HEK293 (cell line): Measurements from ENCODE around the gene IER2.
A peak's percentile ranks its signal among the peaks of the same experiment; 100 is the strongest.

Source experiments
- CTCF ChIA-PET: fragments of 350-600 bp; formaldehyde crosslinking; extraction: SDS; loops from one replicate; lab custom pipeline; 2021; ENCODE audit warnings: antibody characterized with exemption; lab: Yijun Ruan, JAX
- POLR2A ChIA-PET: fragments of 300-600 bp; formaldehyde crosslinking; extraction: SDS; loops from one replicate; lab custom pipeline; 2020; ENCODE audit warnings: antibody characterized with exemption, inconsistent platforms; lab: Yijun Ruan, JAX
- H3K27ac ChIP-seq: fragments of 200-500 bp; sonication (Bioruptor generic); 2 replicates; pipeline ENCODE4 v1.5.1; 2014; ENCODE audit warnings: low read depth, low read length, control low read depth, inconsistent platforms; ENCODE audit errors: extremely low read depth
- H3K36me3 ChIP-seq, 2 experiments: fragments of 200-500 bp in 1 of 2; sonication (Bioruptor generic) in 1 of 2; 1 replicate in 1 of 2; 2 replicates in 1 of 2; pipeline ENCODE4 v1.5.1; 2014 to 2017; ENCODE audit warnings: inconsistent platforms in 2 of 2, low read length in 2 of 2; ENCODE audit not compliant: control insufficient read depth in 2 of 2, insufficient read depth in 1 of 2
- H3K4me1 ChIP-seq: fragments of 200-500 bp; sonication (Bioruptor generic); 2 replicates; pipeline ENCODE4 v1.5.1; 2014; ENCODE audit warnings: mild to moderate bottlenecking, low read length, inconsistent platforms; ENCODE audit not compliant: control insufficient read depth, insufficient read depth
- H3K4me3 ChIP-seq: 2 replicates; pipeline ENCODE4 v1.5.1; 2011; ENCODE audit warnings: low read depth, mild to moderate bottlenecking, control low read depth, low read length, moderate library complexity
- H3K9me3 ChIP-seq: fragments of 200-500 bp; sonication (Bioruptor generic); 2 replicates; pipeline ENCODE4 v1.5.1; 2014; ENCODE audit warnings: low read depth, low read length, inconsistent platforms; ENCODE audit not compliant: control insufficient read depth, insufficient read depth
- KLF1 ChIP-seq: fragments of 450-650 bp; formaldehyde crosslinking; IDR thresholded peaks from 2 replicates; pipeline ENCODE4 v1.5.1; 2016; ENCODE audit warnings: missing biosample characterization, missing genetic modification characterization
- KLF8 ChIP-seq: fragments of 450-650 bp; formaldehyde crosslinking; IDR thresholded peaks from 2 replicates; pipeline ENCODE4 v1.5.1; 2016; ENCODE audit warnings: missing biosample characterization, missing genetic modification characterization
- KLF9 ChIP-seq: fragments of 450-650 bp; formaldehyde crosslinking; IDR thresholded peaks from 2 replicates; pipeline ENCODE4 v1.5.1; 2016; ENCODE audit warnings: missing biosample characterization, missing genetic modification characterization, low read depth
- MZF1 ChIP-seq: fragments of 450-650 bp; formaldehyde crosslinking; IDR thresholded peaks from 2 replicates; pipeline ENCODE4 v1.5.1; 2017; ENCODE audit warnings: missing biosample characterization, missing genetic modification characterization, borderline replicate concordance
- SP7 ChIP-seq: fragments of 450-650 bp; formaldehyde crosslinking; IDR thresholded peaks from 2 replicates; pipeline ENCODE4 v1.5.1; 2016; ENCODE audit warnings: missing biosample characterization, missing genetic modification characterization
- ZFHX2 ChIP-seq: fragments of 450-650 bp; formaldehyde crosslinking; conservative IDR thresholded peaks from 2 replicates; pipeline ENCODE4 v1.5.1; 2016; ENCODE audit warnings: missing biosample characterization, missing genetic modification characterization
- ZFP69B ChIP-seq: fragments of 450-650 bp; formaldehyde crosslinking; IDR thresholded peaks from 2 replicates; pipeline ENCODE4 v1.5.1; 2016; ENCODE audit warnings: missing biosample characterization, missing genetic modification characterization
- ZIC2 ChIP-seq: fragments of 450-650 bp; formaldehyde crosslinking; IDR thresholded peaks from 2 replicates; pipeline ENCODE4 v1.5.1; 2016; ENCODE audit warnings: missing biosample characterization, missing genetic modification characterization
- ZNF112 ChIP-seq: fragments of 450-650 bp; formaldehyde crosslinking; IDR thresholded peaks from 2 replicates; pipeline ENCODE4 v1.5.0; 2017; ENCODE audit warnings: missing biosample characterization, missing genetic modification characterization
- ZNF121 ChIP-seq: fragments of 450-650 bp; formaldehyde crosslinking; IDR thresholded peaks from 2 replicates; pipeline ENCODE4 v1.5.1; 2016; ENCODE audit warnings: missing biosample characterization, missing genetic modification characterization
- ZNF16 ChIP-seq: fragments of 450-650 bp; formaldehyde crosslinking; IDR thresholded peaks from 2 replicates; pipeline ENCODE4 v1.5.1; 2016; ENCODE audit warnings: low read depth, missing biosample characterization, missing genetic modification characterization
- ZNF266 ChIP-seq: fragments of 450-650 bp; formaldehyde crosslinking; IDR thresholded peaks from 2 replicates; pipeline ENCODE4 v1.5.1; 2016; ENCODE audit warnings: missing biosample characterization, missing genetic modification characterization, low read depth
- ZNF280D ChIP-seq: fragments of 450-650 bp; formaldehyde crosslinking; IDR thresholded peaks from 2 replicates; pipeline ENCODE4 v1.5.1; 2016; ENCODE audit warnings: missing biosample characterization, missing genetic modification characterization
- ZNF660 ChIP-seq: fragments of 450-650 bp; IDR thresholded peaks from 2 replicates; pipeline ENCODE4 v1.5.1; 2018; ENCODE audit warnings: missing biosample characterization, mild to moderate bottlenecking, missing genetic modification characterization
- ZNF692 ChIP-seq: fragments of 450-650 bp; formaldehyde crosslinking; IDR thresholded peaks from 2 replicates; pipeline ENCODE4 v1.5.1; 2016; ENCODE audit warnings: missing biosample characterization, missing genetic modification characterization
- ZSCAN4 ChIP-seq: fragments of 450-650 bp; formaldehyde crosslinking; IDR thresholded peaks from 2 replicates; pipeline ENCODE4 v1.5.1; 2017; ENCODE audit warnings: missing biosample characterization, missing genetic modification characterization
- TF ChIP-seq, protein P1 (sequence below): fragments of 450-650 bp; formaldehyde crosslinking; IDR thresholded peaks from 2 replicates; pipeline ENCODE4; 2016; ENCODE audit warnings: missing biosample characterization, missing genetic modification characterization
- TF ChIP-seq, protein P2 (sequence below): fragments of 450-650 bp; formaldehyde crosslinking; IDR thresholded peaks from 2 replicates; pipeline ENCODE4 v1.5.1; 2016; ENCODE audit warnings: missing biosample characterization, missing genetic modification characterization

Gene IER2

GRCh38 chr19:13139633-13140311, 10.4 kb upstream of the IER2 start:
- POLR2A ChIA-PET: no interaction called here
- Histone ChIP-seq H3K36me3 (peaks cover 4 to 51% of the 10 kb centered on the region in 2 experiments; a peak in 2 of 3 replicates), H3K27ac (no peak overlapping the region), H3K9me3 (no peaks in the 10 kb centered on the region), H3K4me3 (no peak overlapping the region), H3K4me1 (no peaks in the 10 kb centered on the region)
- CTCF ChIA-PET: no interaction called here
- TF ChIP-seq ZNF660: no peak
- no peak for TF ChIP-seq ZIC2 (tag by site-specific recombination)
- TF ChIP-seq ZNF280D: no peak
- TF ChIP-seq ZNF112: no peak
- no peak for TF ChIP-seq KLF8
- 0 out of 2 replicates have a peak, but pooled peaks have one; percentile 37 for TF ChIP-seq ZFP69B
- 0 out of 2 replicates have a peak, but pooled peaks have one; percentile 42 for TF ChIP-seq ZNF692 (tag by site-specific recombination)
- TF ChIP-seq, protein P1, sequence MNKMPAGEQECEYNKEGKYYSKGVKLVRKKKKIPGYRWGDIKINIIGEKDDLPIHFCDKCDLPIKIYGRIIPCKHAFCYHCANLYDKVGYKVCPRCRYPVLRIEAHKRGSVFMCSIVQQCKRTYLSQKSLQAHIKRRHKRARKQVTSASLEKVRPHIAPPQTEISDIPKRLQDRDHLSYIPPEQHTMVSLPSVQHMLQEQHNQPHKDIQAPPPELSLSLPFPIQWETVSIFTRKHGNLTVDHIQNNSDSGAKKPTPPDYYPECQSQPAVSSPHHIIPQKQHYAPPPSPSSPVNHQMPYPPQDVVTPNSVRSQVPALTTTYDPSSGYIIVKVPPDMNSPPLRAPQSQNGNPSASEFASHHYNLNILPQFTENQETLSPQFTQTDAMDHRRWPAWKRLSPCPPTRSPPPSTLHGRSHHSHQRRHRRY (tag by site-specific recombination): no peak
- no peak for TF ChIP-seq ZNF266
- TF ChIP-seq ZNF16: no peak
- no peak for TF ChIP-seq KLF9 (tag by site-specific recombination)
- no peak for TF ChIP-seq KLF1 (tag by site-specific recombination)
- no peak for TF ChIP-seq ZNF121 (tag by site-specific recombination)
- TF ChIP-seq MZF1: 0 out of 2 replicates have a peak, but pooled peaks have one; percentile 35

DNA sequence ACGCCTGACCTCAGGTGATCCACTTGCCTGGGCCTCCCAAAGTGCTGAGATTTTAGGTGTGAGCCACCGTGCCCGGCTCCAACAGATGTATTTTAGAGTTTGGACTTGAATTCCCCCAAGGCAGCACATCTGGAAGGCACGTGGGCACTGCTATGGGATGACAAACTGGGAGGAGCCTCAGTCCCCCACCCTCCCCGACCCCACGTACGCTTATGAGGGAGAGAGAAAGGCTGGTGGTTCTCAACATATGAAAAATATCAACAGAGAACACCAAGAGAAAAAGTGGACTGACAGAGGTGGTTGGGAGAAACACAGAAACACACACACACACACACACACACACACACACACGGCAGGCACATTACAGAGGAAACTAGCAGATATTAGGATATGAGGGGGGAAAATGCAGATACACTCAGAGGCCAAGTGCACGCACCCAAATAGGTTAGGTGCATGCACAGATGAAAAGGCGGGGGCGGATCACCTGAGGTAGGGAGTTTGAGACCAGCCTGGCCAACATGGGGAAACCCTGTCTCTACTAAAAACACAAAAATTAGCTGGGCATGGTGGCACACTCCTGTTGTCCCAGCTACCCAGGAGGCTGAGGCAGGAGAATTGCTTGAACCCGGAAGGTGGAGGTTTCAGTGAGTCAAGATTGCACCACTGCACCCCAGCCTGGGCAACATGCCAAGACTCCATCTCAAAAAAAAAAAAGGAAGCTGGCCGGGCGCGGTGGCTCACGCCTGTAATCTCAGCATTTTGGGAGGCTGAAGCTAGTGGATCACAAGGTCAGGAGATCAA, 3.2 kb upstream of the IER2 start:
- ChIA-PET POLR2A (interaction anchor here (0.6 to 0.7 kb wide), 2 partner anchors 26 to 29 kb away, joined by 3 to 4 read pairs; partner anchors contain the start of gene NACC1), CTCF (interaction anchor here (0.9 to 1.1 kb wide), 2 partner anchors 113 to 169 kb away, joined by 3 to 6 read pairs; no protein-coding TSS in a partner anchor)
- H3K9me3 ChIP-seq: no peaks in the 10 kb centered on the region
- no peak overlapping the region for H3K4me3 ChIP-seq
- peaks cover 3% of the 10 kb centered on the region for H3K4me1 ChIP-seq
- peaks cover 6 to 15% of the 10 kb centered on the region in 2 experiments; a peak in 2 of 3 replicates for H3K36me3 ChIP-seq
- TF ChIP-seq ZFHX2 (0 out of 2 replicates have a peak, but pooled peaks have one; percentile 30), ZSCAN4 (tag by site-specific recombination) (peak; percentile 70), ZIC2 (tag by site-specific recombination) (no peak), ZNF280D (0 out of 2 replicates have a peak, but pooled peaks have one; percentile 23), SP7 (tag by site-specific recombination) (peak; percentile 17; the same call in 1 of the 2 replicates)
- TF ChIP-seq, protein P2, sequence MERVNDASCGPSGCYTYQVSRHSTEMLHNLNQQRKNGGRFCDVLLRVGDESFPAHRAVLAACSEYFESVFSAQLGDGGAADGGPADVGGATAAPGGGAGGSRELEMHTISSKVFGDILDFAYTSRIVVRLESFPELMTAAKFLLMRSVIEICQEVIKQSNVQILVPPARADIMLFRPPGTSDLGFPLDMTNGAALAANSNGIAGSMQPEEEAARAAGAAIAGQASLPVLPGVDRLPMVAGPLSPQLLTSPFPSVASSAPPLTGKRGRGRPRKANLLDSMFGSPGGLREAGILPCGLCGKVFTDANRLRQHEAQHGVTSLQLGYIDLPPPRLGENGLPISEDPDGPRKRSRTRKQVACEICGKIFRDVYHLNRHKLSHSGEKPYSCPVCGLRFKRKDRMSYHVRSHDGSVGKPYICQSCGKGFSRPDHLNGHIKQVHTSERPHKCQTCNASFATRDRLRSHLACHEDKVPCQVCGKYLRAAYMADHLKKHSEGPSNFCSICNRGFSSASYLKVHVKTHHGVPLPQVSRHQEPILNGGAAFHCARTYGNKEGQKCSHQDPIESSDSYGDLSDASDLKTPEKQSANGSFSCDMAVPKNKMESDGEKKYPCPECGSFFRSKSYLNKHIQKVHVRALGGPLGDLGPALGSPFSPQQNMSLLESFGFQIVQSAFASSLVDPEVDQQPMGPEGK: peak; percentile 27; the same call in 1 of the 2 replicates
- TF ChIP-seq, all 188 proteins: peak for 5
- no peak overlapping the region for H3K27ac ChIP-seq
